Left renal cortex interstitium (tissue), 4 donors: Measurements from ENCODE around the gene ATF6B. TPM values are rescaled to one million over a fixed set of nuclear protein-coding genes. Genes with fewer than 3 reads are reported as not detected.

Experiments used
- DNase-seq, 4 donors: peaks; one replicate each; pipeline ENCODE4 v3.0.0-alpha.2; 2013; ENCODE audit warnings: low read depth in 4 of 4, low spot score in 2 of 4, missing footprints in 1 of 4
- polyA plus RNA-seq, 4 donors: library from polyadenylated mRNA; unstranded; fragments of 120-200 nt; gene quantifications; one replicate each; pipeline ENCODE4 v1.2.1, GENCODE V29; 2013; ENCODE audit not compliant: insufficient read length in 4 of 4

Gene ATF6B
- polyA plus RNA-seq: 100 to 1,000 TPM in 1 of 4 donors, 10 to 100 TPM in 3; 88.4 to 123 (median 95.4) TPM

DNA sequence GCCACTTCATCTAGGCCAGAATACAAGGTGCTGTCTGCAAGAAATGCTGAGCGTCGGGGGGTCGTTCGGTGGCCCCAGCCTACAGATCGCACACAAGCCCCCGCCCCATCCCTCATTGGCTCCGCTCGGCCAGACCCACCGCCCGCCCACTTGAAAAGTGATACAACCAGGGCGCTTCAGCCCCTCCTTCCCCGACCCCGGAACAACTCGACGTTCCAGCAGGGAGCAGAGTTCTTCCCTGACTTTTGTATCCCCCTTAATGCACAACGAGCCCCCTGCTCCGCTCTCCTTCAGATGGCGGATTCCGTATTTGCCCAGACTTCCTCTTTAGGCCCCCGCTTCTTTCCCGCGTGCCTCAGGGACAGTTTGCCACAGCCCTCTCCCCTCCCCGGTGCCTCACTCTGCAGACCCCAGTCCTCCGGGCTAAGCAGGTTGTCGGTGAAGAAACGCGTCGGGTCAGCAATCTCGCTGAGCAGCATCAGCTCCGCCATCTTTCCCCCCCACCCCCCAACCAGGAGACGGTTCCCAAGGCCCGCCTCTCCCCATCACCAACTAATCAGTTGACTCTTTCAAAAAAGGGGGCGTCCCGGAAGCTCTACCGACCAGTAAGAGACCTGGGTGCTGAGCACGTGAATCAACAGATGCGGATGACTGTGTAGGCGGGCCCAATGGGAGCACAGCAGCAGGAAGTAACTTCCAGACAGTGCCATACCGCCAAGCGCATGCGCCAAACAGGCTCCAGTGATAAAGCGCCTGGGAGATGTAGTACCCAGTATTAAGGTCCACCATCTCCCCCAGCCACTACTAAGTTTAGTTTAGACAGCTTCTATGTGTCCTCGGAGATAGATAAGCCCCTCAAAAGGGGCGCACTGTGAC is at the start of gene ATF6B:
Gene ATF6B, minus strand, starts transcription at position 530 of the 876 bp plus-strand sequence. Its CDS starts 39 bp downstream, at position 491.
- DNase-seq: peak; percentile 88 to 99 (median 93)

DNA sequence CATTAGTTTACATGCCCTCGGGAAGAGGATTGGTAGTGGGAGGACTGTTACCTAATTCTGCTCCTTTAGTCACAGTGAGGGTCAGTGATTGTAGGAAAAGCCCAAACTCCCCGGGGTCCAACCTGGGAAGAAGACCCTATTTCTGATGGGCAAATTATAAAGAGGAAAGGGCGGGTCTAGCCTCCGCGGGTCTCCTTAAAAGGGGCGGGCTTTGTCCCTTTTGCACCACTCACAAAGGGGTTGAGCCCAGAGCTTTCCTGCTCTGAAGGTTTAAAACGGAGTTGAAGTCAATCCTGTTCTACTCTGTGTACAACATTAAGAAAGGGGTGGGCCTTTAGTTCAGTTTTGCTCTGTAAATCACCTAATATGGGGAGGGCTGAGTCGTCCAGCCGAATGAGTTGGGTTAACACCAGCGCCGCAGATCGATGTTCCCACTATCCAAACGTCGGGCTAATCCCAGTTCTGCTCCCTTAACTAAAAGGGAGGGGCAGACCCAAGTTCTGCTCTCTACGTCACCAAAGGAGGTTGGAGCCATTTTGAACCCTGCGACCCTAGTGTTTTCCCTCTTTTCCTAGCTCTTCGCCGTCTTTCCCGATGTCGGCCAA is 49.2 kb upstream of the ATF6B start:
- DNase-seq: no peak

DNA sequence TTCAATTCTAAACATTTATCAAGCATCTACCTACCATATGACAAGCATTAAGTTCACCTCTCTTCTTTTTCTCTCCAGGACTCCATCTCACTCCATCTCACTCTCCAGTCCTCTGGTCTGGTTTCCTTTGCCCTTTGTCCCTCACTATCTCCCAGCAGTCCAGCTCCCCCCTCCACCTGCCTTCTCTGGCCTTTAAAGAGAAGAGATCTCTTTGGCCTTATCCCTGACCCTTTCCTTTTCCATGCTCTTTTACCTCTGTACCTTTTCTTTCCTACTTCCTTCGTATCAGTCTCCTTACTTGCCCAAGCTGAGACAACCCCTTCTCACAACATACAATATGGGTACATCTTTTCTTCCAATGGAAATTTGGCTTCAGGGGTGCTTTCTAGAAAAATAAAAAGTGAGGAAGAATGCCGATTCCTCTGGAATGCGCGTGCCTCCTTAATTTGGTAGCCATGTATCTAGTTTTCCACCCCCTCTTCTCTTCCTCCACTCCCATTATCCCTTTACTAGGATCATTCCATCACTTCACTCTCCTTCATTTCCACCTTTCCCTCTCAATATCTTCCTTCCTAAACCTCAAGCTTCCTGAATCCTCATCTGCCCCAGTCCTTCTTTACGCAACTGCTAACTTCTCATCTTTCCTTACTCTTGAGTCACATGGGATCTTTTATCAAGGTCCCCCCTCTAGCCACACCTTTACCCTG is 48.6 kb upstream of the ATF6B start:
- no peak for DNase-seq

GRCh38 chr6:32175711-32176475 is 47.8 kb upstream of the ATF6B start, which contains the start of gene AGPAT1:
TSS of gene AGPAT1 (minus strand) at chr6:32176084. CDS start at chr6:32171496, 4,588 bp downstream.
- DNase-seq: peak; percentile 88 to 96 (median 94)

DNA sequence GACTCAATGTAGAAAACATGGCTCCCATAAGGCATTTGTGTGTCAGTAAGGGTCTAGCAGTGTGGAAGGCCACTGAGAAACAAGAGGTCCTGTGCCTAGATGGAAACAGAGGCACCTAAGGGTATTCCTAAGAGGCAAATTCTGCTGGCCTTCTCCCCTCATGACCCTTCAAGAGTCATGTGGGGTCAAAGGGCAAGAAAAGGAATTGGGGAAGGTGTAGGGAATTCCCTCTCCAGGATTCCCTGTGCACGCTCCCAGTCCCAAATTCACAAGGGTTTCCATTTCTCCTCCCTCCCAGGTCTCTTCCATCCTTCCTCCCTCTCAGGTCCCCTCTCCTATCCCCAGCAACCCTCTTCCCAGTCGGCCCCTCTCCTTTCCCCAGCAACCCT is 47.3 kb upstream of the ATF6B start:
- DNase-seq: no peak

- no peak for DNase-seq
These were observed 46.4 kb upstream of the ATF6B start for GRCh38 chr6:32174416-32174815.

- DNase-seq: no peak
These were observed 45.1 kb upstream of the ATF6B start for GRCh38 chr6:32173051-32173727.

- DNase-seq: no peak
These were observed 43.2 kb upstream of the ATF6B start for GRCh38 chr6:32171234-32171633.

DNA sequence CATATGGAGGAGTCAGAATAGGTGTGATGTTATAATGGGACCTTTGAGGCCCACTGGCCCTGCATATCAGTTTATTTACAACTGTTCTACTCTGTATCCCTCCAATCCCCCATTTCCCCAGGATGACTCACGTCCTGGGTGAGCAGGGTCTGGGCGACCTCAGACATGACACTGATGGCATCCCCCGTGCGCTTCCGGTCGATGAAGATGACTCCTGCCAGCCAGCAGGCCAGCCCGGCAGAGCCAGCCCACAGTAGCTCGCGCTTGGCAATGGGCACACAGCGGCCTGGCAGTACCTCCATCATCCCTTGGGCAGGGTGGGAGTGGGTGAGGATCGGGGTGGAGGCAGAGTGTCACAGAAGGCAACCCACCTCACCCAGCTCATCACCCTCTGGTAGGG is 42.2 kb upstream of the ATF6B start:
- no peak for DNase-seq

DNA sequence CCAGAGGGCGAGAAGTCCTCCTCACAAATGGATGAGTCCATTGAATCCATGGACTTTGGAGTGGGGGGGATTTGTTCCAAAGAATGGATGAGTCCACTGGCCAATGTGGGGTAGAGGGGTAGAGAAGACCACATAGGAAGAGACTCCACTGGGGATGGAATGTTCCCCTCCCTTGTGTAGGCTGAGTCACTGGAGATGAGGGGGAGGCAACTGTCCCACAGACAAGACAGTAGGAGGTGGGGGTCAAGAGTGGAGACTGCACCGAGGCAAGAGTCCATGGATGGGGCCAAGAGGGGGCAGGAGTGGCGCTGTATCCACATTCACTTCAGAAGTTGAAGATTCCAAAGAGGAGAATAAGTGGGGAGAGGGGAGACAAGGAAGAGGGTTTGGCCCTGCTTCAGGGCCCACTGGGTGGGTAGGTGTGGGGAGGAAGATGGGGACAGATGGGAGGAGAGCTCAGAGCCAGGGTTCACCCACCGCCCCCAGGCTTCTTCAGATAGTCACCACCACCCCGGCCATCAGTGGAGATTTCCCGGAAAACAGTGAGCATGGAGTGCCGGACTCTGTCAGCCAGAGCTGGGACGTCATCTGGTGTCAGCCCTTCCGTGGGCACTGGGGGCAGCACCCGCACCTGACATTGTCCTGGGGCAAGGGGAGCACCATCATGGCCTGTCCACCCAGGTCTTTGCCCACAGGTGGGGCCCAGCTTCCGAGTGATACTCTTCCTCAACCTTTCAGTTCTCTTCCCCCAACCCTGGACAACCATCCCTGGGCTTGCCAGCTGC is 41.0 kb upstream of the ATF6B start:
- DNase-seq: no peak

GRCh38 chr6:32168350-32168749 is 40.3 kb upstream of the ATF6B start:
- no peak for DNase-seq

DNA sequence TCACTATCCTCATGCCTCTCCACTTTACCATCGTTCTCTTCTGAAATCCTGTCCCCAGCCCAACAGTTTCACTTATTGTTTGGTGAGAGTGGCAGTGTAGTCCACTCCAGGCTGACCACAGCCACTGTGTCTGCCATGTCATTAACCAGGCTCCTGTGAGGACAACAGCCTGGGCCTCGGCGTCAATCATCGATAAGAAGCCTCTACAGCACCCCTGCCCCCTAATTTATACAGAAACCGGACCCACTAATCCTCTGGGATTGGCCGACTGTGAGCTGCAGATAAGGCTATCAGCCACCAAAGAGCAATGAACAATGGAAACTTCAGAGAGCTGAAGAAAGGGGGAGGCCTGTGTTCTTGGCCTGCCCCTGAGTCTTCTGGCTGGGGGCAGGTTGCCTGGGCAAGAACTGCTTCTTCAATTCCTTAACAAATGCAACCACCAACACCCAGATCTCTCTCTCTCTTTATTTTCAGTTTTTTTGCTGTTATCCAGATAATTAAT is 39.8 kb upstream of the ATF6B start:
- DNase-seq: no peak

DNA sequence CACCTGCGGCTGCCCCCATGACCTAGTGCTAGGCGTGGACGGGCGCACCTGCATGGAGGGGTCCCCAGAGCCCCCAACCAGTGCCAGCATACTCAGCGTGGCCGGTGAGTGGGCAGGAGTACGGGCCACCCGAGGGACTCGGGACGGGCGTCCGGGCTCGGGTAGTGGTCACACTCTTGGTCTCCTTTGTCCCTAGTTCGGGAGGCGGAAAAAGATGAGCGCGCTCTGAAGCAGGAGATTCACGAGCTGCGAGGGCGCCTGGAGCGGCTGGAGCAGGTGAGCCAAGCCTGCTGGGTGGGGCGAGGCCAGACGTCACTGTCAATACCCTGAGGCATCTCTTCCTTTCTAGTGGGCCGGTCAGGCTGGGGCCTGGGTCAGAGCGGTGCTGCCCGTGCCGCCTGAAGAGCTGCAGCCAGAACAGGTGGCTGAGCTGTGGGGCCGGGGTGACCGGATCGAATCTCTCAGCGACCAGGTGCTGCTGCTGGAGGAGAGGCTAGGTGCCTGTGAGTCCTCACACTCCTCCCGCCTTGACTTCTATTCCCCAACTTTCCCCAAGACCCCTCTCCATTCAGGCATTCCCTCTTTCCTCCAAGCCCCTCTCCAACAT is 39.2 kb upstream of the ATF6B start:
- DNase-seq: no peak

GRCh38 chr6:32166411-32167061 is 38.5 kb upstream of the ATF6B start:
- DNase-seq: no peak

DNA sequence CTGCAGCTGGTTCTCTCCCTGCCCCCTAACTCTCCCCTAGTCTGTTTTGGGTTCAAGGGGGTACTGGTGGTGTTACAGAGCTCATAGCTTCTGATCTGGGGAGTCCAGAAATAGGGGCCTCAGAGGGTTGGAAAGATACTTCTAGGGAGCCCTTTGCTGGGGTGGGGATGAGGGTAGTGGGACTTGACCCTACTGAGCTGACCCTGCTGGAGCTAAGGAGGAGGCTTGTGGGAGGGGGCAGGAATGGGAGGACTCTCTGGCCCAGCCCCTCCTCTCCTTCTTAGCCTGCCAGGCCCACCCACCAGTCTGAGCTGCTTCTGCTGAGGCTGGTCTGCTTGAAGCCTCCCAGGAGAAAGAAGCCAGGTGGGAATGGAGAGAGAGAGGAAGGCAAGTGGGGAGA is 36.2 kb upstream of the ATF6B start, which contains the start of gene EGFL8:
Gene EGFL8, plus strand, starts transcription at position 301 of the 400 bp plus-strand sequence. CDS start 1,571 bp downstream, outside the sequence.
- no peak for DNase-seq

GRCh38 chr6:32163559-32164258 is 35.7 kb upstream of the ATF6B start:
- no peak for DNase-seq

- DNase-seq: no peak
These were observed 30.0 kb upstream of the ATF6B start for GRCh38 chr6:32158052-32158451.
